Keratinocyte (primary cell): ENCODE measurements around the gene CYB5R4.

Experiments
- EZH2 ChIP-seq: IDR thresholded peaks from one replicate; pipeline ENCODE4 v1.6.1; 2012; ENCODE audit warnings: inconsistent platforms, mild to moderate bottlenecking, low read length, moderate library complexity
- TF ChIP-seq, protein P1 (sequence below), 3 experiments: IDR thresholded peaks in 1 of 3; conservative IDR thresholded peaks in 1 of 3; optimal IDR thresholded peaks in 1 of 3; 2 replicates in 2 of 3; 3 replicates in 1 of 3; pipeline versions ENCODE3 to v1.5.1; 2011; ENCODE audit warnings: low read length in 3 of 3, mild to moderate bottlenecking in 3 of 3, moderate library complexity in 2 of 3, control low read depth in 1 of 3, inconsistent platforms in 1 of 3; ENCODE audit not compliant: insufficient read depth in 2 of 3; ENCODE audit errors: extremely low read depth in 1 of 3

DNA sequence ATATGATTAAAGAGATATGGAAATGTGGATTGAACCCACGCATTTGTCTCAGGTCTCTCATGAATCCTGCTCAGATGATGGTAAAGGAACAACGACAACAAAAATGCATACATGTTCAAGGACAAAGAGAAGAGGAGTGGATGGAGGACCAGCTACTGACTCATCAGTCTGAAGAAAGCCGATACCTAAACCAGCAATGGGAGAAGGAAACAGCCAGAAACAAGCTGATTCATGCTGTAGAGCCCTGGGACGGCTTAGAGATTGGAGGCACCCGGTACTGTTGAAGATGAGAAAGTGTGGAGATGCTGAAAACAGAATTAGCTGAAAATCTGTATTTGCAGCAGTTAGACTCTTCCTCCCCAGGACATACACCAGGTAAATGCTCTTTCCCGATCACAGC is 20.8 kb upstream of the CYB5R4 start:
- no peak for TF ChIP-seq EZH2
- TF ChIP-seq, protein P1, sequence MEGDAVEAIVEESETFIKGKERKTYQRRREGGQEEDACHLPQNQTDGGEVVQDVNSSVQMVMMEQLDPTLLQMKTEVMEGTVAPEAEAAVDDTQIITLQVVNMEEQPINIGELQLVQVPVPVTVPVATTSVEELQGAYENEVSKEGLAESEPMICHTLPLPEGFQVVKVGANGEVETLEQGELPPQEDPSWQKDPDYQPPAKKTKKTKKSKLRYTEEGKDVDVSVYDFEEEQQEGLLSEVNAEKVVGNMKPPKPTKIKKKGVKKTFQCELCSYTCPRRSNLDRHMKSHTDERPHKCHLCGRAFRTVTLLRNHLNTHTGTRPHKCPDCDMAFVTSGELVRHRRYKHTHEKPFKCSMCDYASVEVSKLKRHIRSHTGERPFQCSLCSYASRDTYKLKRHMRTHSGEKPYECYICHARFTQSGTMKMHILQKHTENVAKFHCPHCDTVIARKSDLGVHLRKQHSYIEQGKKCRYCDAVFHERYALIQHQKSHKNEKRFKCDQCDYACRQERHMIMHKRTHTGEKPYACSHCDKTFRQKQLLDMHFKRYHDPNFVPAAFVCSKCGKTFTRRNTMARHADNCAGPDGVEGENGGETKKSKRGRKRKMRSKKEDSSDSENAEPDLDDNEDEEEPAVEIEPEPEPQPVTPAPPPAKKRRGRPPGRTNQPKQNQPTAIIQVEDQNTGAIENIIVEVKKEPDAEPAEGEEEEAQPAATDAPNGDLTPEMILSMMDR (optimal IDR thresholded peaks at IDR 0.05 in 1 of 3, IDR thresholded peaks at IDR 0.05 in 1 of 3, conservative IDR thresholded peaks at IDR 0.05 in 1 of 3; ENCODE audit: extremely low read depth in 1 of 3, insufficient read depth in 2 of 3, low read length in 3 of 3): no peak
